Fibroblast of lung (primary cell): Measurements from ENCODE around the gene TCF23.

Experiments used
- EZH2 ChIP-seq: IDR thresholded peaks from 2 replicates; pipeline ENCODE4 v1.5.1; 2012; ENCODE audit warnings: low read length, control low read depth, mild to moderate bottlenecking; ENCODE audit errors: missing control alignments
- TF ChIP-seq, protein P1 (sequence below), 2 donors: IDR thresholded peaks in 1 of 2; conservative IDR thresholded peaks in 1 of 2; 1 replicate in 1 of 2; 2 replicates in 1 of 2; pipeline ENCODE4 v1.5.1; 2011 to 2012; ENCODE audit warnings: low read length in 2 of 2, control low read depth in 1 of 2, inconsistent platforms in 1 of 2, low read depth in 1 of 2, mild to moderate bottlenecking in 1 of 2

DNA sequence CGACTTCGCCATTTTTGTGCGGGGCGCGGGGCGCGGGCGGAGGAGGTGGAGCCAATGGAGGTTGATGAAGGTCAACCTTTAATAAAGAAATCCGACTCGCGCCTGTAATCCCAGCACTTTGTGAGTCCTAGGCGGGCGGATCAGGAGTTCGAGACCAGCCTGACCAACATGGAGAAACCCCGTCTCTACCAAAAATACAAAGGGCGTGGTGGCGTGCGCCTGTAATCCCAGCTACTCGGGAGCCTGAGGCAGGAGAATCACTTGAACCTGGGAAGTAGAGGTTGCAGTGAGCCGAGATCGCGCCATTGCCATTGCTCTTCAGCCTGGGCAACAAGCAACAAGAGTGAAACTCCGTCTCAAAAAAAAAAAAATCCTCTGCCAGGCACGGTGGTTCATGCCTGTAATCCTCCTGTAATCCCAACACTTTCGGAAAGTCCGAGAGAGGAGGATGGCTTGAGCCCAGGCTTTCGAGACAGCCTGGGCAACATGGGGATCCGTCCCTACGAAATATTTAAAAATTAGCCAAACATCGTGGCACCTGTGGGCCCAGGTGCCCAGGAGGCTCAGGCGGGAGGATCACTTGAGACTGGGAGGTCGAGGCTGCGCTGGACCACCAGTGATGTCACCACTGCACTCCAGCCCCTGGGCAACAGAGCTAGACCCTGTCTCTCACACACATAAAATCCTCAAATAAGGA is 13.9 kb upstream of the TCF23 start:
- TF ChIP-seq, protein P1, sequence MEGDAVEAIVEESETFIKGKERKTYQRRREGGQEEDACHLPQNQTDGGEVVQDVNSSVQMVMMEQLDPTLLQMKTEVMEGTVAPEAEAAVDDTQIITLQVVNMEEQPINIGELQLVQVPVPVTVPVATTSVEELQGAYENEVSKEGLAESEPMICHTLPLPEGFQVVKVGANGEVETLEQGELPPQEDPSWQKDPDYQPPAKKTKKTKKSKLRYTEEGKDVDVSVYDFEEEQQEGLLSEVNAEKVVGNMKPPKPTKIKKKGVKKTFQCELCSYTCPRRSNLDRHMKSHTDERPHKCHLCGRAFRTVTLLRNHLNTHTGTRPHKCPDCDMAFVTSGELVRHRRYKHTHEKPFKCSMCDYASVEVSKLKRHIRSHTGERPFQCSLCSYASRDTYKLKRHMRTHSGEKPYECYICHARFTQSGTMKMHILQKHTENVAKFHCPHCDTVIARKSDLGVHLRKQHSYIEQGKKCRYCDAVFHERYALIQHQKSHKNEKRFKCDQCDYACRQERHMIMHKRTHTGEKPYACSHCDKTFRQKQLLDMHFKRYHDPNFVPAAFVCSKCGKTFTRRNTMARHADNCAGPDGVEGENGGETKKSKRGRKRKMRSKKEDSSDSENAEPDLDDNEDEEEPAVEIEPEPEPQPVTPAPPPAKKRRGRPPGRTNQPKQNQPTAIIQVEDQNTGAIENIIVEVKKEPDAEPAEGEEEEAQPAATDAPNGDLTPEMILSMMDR (conservative IDR thresholded peaks at IDR 0.05 in 1 of 2, IDR thresholded peaks at IDR 0.05 in 1 of 2; ENCODE audit: low read depth in 1 of 2, low read length in 2 of 2) = no peak
- no peak for TF ChIP-seq EZH2
